ENCODE data around the gene NDFIP2.

The NDFIP2 gene

GRCh38 chr13:79479882-79480281 lies 1.1 kb upstream of the NDFIP2 start:
- Histone ChIP-seq H3K79me2 (ENCODE audit: insufficient read depth, low read depth) (peaks cover 6% of the 10 kb centered on the region; the same call in 1 of the 2 replicates), H3K4me1 (ENCODE audit: low read depth, poor library complexity, severe bottlenecking) (peaks cover 8% of the 10 kb centered on the region), H3K4me3 (IDR thresholded peaks at IDR 0.05; ENCODE audit: insufficient read depth, low read depth, low read length) (no peak overlapping the region), H3K27ac (no peak overlapping the region), H3K27me3 (ENCODE audit: insufficient read depth, low read depth) (no peaks in the 10 kb centered on the region), H3K9ac (no peak overlapping the region), H4K20me1 (ENCODE audit: insufficient read depth) (no peaks in the 10 kb centered on the region), H2AFZ (ENCODE audit: low read depth) (no peak overlapping the region), H3K4me2 (no peak overlapping the region), H3K36me3 (ENCODE audit: insufficient read depth) (no peaks in the 10 kb centered on the region)
- TF ChIP-seq CTCF (conservative IDR thresholded peaks at IDR 0.05; ENCODE audit: low read depth, low read length): no peak

- Histone ChIP-seq H3K4me3 (IDR thresholded peaks at IDR 0.05; ENCODE audit: insufficient read depth, low read depth, low read length) (no peak overlapping the region), H3K27me3 (ENCODE audit: insufficient read depth, low read depth) (no peaks in the 10 kb centered on the region), H2AFZ (ENCODE audit: low read depth) (peak overlapping the region; percentile 75), H3K27ac (no peak overlapping the region), H3K4me2 (peak overlapping the region; percentile 86), H3K9ac (peak overlapping the region; percentile 42; the same call in 1 of the 2 replicates), H4K20me1 (ENCODE audit: insufficient read depth) (no peaks in the 10 kb centered on the region), H3K36me3 (ENCODE audit: insufficient read depth) (no peaks in the 10 kb centered on the region), H3K79me2 (ENCODE audit: insufficient read depth, low read depth) (peaks cover 6% of the 10 kb centered on the region; the same call in 1 of the 2 replicates), H3K4me1 (ENCODE audit: low read depth, poor library complexity, severe bottlenecking) (peaks cover 8% of the 10 kb centered on the region)
- no peak for TF ChIP-seq CTCF (conservative IDR thresholded peaks at IDR 0.05; ENCODE audit: low read depth, low read length)
These were observed 714 bp downstream of the NDFIP2 start for GRCh38 chr13:79481685-79482052.

- no peak for TF ChIP-seq CTCF (conservative IDR thresholded peaks at IDR 0.05; ENCODE audit: low read depth, low read length)
- peaks cover 8% of the 10 kb centered on the region for H3K4me1 ChIP-seq (ENCODE audit: low read depth, poor library complexity, severe bottlenecking)
- peak overlapping the region; percentile 86 for H3K4me2 ChIP-seq
- H3K9ac ChIP-seq: no peak overlapping the region
- H3K36me3 ChIP-seq (ENCODE audit: insufficient read depth): no peaks in the 10 kb centered on the region
- no peaks in the 10 kb centered on the region for H4K20me1 ChIP-seq (ENCODE audit: insufficient read depth)
- H3K27me3 ChIP-seq (ENCODE audit: insufficient read depth, low read depth): no peaks in the 10 kb centered on the region
- H3K4me3 ChIP-seq (IDR thresholded peaks at IDR 0.05; ENCODE audit: insufficient read depth, low read depth, low read length): no peak overlapping the region
- peaks cover 6% of the 10 kb centered on the region; the same call in 1 of the 2 replicates for H3K79me2 ChIP-seq (ENCODE audit: insufficient read depth, low read depth)
- no peak overlapping the region for H2AFZ ChIP-seq (ENCODE audit: low read depth)
- no peak overlapping the region for H3K27ac ChIP-seq
These were observed 1.5 kb downstream of the NDFIP2 start for GRCh38 chr13:79482281-79482970.

GRCh38 chr13:79483086-79483706 lies 2.2 kb downstream of the NDFIP2 start:
- TF ChIP-seq CTCF (conservative IDR thresholded peaks at IDR 0.05; ENCODE audit: low read depth, low read length): no peak
- Histone ChIP-seq H3K4me2 (no peak overlapping the region), H3K27me3 (ENCODE audit: insufficient read depth, low read depth) (no peaks in the 10 kb centered on the region), H3K4me1 (ENCODE audit: low read depth, poor library complexity, severe bottlenecking) (peaks cover 8% of the 10 kb centered on the region), H2AFZ (ENCODE audit: low read depth) (no peak overlapping the region), H3K79me2 (ENCODE audit: insufficient read depth, low read depth) (peaks cover 6% of the 10 kb centered on the region; the same call in 1 of the 2 replicates), H3K4me3 (IDR thresholded peaks at IDR 0.05; ENCODE audit: insufficient read depth, low read depth, low read length) (no peak overlapping the region), H3K36me3 (ENCODE audit: insufficient read depth) (no peaks in the 10 kb centered on the region), H4K20me1 (ENCODE audit: insufficient read depth) (no peaks in the 10 kb centered on the region), H3K27ac (no peak overlapping the region), H3K9ac (no peak overlapping the region)

Measured in KMS-11 (cell line).